Endothelial cell (in vitro differentiated cells): ENCODE measurements around the gene OGFOD2. TPM values are rescaled to one million over a fixed set of nuclear protein-coding genes. Genes with fewer than 3 reads are reported as not detected.
"Not testable (repeated sequence)": the region's sequence is repeated elsewhere in the genome, so short reads cannot be mapped to it uniquely, and the experiment has no call there.

Experiments used
- DNase-seq: peaks from one replicate; pipeline ENCODE4 v3.0.0; 2021; ENCODE audit warnings: low spot score
- H3K27ac Mint-ChIP-seq: one replicate; pipeline ENCODE4 v1.8.0; 2021; ENCODE audit warnings: mixed read lengths, inconsistent platforms; ENCODE audit not compliant: unreplicated experiment
- H3K27me3 Mint-ChIP-seq: one replicate; pipeline ENCODE4 v1.8.0; 2021; ENCODE audit warnings: mild to moderate bottlenecking, moderate library complexity, mixed read lengths, inconsistent platforms; ENCODE audit not compliant: unreplicated experiment
- H3K36me3 Mint-ChIP-seq: one replicate; pipeline ENCODE4 v1.8.0; 2021; ENCODE audit warnings: mild to moderate bottlenecking, low read depth, mixed read lengths, inconsistent platforms; ENCODE audit not compliant: unreplicated experiment
- H3K4me1 Mint-ChIP-seq: one replicate; pipeline ENCODE4 v1.8.0; 2021; ENCODE audit warnings: mild to moderate bottlenecking, mixed read lengths, inconsistent platforms; ENCODE audit not compliant: unreplicated experiment
- H3K4me3 Mint-ChIP-seq: one replicate; pipeline ENCODE4 v1.8.0; 2021; ENCODE audit warnings: mild to moderate bottlenecking, mixed read lengths, inconsistent platforms; ENCODE audit not compliant: unreplicated experiment
- H3K9me3 Mint-ChIP-seq: one replicate; pipeline ENCODE4 v1.8.0; 2021; ENCODE audit warnings: mixed read lengths, inconsistent platforms; ENCODE audit not compliant: unreplicated experiment
- total RNA-seq: library from RNA; stranded (reverse); fragmentation: NEBNext Ultra II Directional; extraction: Animal tissue kit (Norgen Biotek cat#: 25700); gene quantifications from one replicate; pipeline ENCODE4 v1.2.1, GENCODE V29; 2021; ENCODE audit not compliant: unreplicated experiment
- TF ChIP-seq, protein P1 (sequence below): fragments of 200-600 bp; sonication (generic); IDR thresholded peaks from one replicate; pipeline ENCODE4 v1.5.0; 2021; ENCODE audit warnings: antibody characterized with exemption; ENCODE audit not compliant: unreplicated experiment

OGFOD2 gene
- total RNA-seq, 1 donor from 2014 or later: 10.4 TPM

DNA sequence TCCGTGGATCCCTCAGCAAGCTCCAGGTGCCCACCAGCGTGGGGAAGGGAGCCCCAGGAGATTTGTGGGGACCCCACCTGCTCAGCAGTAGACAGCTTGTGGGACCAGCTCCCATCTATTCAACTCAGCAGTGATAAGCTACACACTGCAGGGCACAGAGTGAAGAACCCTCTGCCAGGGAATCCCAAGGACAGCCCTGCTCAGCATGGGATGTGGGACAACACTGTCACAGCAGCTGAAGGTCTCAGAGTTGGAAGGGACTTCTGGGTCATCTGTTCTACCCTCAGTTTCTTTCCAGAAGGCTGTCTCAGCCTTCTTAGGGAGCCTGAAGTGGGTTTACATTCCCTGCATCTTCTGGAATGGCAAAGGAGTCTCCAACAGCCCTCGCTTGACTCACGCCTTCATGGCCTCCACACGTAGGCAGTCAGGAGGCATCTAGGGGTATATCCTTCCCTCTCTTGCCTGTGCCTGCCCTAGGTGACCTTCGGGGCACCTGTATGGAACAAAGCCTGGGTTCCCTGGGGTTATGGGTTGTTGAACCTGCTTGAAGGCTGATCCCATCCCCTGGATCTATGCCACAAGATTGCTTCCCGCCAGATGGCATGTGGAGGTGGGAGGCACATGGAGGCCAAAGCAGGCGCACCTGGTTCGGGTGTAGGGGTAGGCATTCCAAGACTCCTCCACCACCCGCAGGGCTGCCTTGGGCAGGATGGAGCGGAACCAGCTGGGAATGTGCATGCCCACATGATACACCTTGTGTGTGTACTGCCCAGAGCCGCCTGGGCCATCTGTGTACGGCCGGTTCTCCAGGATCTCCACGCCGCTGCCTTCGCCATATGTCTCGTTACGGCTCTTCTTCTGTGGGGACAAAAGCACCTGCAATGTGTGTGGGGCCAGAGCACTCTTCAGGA is 38.4 kb downstream of the OGFOD2 start:
- H3K27me3 Mint-ChIP-seq: peaks cover 2% of the 10 kb centered on the region
- TF ChIP-seq, protein P1, sequence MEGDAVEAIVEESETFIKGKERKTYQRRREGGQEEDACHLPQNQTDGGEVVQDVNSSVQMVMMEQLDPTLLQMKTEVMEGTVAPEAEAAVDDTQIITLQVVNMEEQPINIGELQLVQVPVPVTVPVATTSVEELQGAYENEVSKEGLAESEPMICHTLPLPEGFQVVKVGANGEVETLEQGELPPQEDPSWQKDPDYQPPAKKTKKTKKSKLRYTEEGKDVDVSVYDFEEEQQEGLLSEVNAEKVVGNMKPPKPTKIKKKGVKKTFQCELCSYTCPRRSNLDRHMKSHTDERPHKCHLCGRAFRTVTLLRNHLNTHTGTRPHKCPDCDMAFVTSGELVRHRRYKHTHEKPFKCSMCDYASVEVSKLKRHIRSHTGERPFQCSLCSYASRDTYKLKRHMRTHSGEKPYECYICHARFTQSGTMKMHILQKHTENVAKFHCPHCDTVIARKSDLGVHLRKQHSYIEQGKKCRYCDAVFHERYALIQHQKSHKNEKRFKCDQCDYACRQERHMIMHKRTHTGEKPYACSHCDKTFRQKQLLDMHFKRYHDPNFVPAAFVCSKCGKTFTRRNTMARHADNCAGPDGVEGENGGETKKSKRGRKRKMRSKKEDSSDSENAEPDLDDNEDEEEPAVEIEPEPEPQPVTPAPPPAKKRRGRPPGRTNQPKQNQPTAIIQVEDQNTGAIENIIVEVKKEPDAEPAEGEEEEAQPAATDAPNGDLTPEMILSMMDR: no peak
- H3K4me3 Mint-ChIP-seq: no peak overlapping the region
- no peak overlapping the region for H3K27ac Mint-ChIP-seq
- peaks cover 18% of the 10 kb centered on the region for H3K36me3 Mint-ChIP-seq
- no peak for DNase-seq
- H3K9me3 Mint-ChIP-seq: no peaks in the 10 kb centered on the region
- no peaks in the 10 kb centered on the region for H3K4me1 Mint-ChIP-seq

DNA sequence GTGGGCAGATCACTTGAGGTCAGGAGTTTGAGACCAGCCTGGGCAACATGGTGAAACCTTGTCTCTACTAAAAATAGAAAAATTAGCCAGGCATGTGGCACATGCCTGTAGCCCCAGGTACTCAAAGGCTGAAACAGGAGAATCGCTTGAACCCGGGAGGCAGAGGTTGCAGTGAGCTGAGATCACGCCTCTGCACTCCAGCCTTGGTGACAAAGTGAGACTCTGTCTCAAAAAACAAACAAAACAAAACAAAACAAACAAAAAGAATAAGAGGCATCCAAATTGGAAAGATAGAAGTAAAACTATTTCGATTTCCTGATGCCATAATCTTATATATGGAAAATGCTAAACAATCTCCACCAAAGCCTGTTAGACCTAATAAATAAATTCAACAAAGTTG is 39.4 kb downstream of the OGFOD2 start:
- H3K4me1 Mint-ChIP-seq, H3K27me3 Mint-ChIP-seq, H3K9me3 Mint-ChIP-seq, H3K27ac Mint-ChIP-seq, DNase-seq, H3K4me3 Mint-ChIP-seq: not testable (repeated sequence)
- H3K36me3 Mint-ChIP-seq: peaks cover 11% of the 10 kb centered on the region

DNA sequence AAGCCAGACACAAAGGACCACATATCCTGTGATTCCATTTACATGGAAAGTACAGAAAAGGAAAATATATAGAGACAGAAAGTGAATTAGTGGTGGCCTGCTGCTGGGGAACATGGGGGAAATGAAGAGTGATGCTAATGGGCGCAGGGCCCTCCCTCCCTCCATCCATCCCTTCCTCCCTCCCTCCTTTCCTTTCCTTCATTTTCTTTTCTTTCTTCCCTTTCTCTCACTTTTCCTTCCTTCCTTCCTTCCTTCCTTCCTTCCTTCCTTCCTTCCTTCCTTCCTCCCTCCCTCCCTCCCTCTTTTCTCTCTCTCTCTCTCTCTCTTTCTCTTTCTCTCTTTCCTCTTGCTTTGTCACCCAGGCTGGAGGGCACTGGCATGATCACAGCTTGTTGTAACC is 42.7 kb downstream of the OGFOD2 start:
- TF ChIP-seq, protein P1: no peak
- Mint-ChIP-seq H3K4me1 (peaks cover 3% of the 10 kb centered on the region), H3K27me3 (no peaks in the 10 kb centered on the region), H3K9me3 (no peaks in the 10 kb centered on the region), H3K4me3 (no peak overlapping the region), H3K27ac (no peak overlapping the region), H3K36me3 (no peaks in the 10 kb centered on the region)
- DNase-seq: no peak

DNA sequence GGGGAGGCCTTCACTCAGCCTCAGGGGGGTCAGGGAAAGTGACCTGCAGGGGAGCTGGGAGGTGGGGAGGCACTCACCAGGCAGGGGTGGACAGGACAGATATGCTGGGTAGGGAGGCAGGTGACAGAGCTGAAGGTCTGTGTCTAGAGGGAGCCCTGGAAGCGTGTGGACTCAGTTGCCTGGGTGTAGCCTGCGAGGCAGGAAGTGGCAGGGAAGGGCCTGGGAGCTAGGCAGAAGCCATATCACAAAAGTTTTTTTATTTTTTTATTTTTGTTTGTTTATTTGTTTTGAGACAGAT is 44.7 kb downstream of the OGFOD2 start:
- H3K4me1 Mint-ChIP-seq: peaks cover 3% of the 10 kb centered on the region
- no peak for DNase-seq
- H3K36me3 Mint-ChIP-seq: no peaks in the 10 kb centered on the region
- TF ChIP-seq, protein P1: no peak
- H3K27ac Mint-ChIP-seq: no peak overlapping the region
- no peaks in the 10 kb centered on the region for H3K9me3 Mint-ChIP-seq
- no peak overlapping the region for H3K4me3 Mint-ChIP-seq
- no peaks in the 10 kb centered on the region for H3K27me3 Mint-ChIP-seq

DNA sequence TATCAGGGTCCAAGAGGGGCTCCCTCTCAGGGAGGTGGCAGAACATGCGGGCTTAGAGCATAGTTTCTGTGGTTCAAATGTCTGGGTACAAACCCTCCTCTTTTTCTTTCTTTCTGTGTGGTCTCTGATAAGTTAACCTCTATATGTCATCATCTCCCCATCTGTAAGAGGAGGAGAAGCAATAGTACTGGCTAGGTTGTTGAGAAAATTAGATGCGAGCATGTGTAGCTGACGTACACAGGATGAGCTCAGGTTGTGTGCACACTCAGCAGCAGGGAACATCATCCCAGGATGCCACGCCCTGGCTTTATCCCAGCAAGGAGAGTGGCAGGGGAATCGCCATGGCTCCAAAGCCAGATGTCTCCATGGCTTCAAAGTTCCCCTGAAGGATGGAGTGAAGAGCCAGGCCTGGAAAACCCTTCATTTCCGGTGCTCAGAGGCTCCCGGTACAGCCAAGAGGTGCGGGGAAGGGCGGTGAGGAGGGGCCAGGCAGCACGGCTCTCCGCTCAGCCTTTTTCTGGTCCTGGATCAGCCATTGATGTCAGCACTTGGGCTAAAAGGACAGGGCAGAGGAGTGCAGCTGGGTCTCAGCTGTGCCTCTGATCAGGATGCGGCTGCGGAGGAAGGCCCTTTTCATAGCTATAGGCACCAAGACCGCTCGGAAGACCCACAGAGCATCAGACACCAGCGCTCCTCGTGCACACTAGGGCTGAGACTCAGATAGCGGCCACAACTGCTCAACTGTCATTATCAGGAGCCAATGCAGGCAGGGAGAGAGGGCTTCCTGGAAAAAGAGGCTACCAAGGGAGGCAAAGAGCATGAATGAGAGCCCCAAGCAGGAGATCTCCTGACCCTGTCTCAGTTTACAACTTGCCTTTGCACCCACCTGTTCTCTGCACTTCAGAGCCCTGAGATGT is 46.9 kb downstream of the OGFOD2 start:
- Mint-ChIP-seq H3K4me3 (no peak overlapping the region), H3K27ac (no peak overlapping the region), H3K9me3 (no peaks in the 10 kb centered on the region), H3K4me1 (peaks cover 3% of the 10 kb centered on the region), H3K36me3 (peaks cover 4% of the 10 kb centered on the region), H3K27me3 (no peaks in the 10 kb centered on the region)
- TF ChIP-seq, protein P1: no peak
- DNase-seq: no peak
